ENCODE data around the gene SLC4A2. TPM values are rescaled to one million over a fixed set of nuclear protein-coding genes. Genes with fewer than 3 reads are reported as not detected.

Gene SLC4A2
- total and polyA plus RNA-seq, 2 of the 8 experiments (the other 6 are each of a cell fraction or from before 2014, with no cell fraction given): 72.6 to 147 TPM

DNA sequence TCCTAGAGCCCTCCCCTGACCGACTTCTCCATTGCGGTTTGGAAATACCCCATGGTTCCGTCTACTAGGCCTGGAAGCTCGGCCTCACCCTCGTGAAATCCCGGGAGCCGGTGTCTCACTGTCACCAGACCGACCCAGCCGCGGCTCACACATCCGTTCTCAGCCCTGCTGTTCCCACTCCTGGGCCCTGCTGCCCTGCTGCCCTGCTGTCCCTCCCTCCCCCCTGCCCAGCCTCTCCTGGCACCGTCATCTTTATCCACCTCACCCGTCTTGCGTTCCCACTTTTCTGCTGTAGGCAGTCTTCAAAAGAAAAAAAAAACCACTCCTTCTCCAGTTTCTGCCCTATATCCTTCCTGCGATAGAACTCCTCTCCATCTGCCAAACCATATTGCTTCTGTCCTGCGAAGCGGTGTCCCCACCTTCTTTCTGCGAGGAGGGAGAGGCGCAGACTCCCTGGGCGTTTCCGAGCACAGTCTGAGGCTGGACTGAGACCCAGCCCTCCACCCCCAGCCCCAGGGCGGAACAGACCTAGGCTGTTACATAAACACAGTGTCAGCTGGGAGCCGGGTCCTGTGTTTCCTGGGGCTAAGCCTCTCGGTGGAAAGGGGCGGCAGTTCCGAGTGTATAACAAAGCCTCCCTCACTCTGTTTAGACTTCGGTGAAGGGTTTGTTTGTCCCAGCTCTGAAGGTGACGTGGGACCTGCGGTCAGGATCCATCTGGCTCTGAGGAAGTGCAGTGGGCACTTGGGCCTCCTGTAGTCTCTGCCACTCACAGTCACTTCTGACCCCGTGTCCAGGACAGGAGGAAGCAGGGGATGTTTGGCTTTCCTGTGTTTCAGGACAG is 29.7 kb downstream of the SLC4A2 start:
- no peak for DNase-seq (ENCODE audit: low read depth in 1 of 2, low spot score in 2 of 2)
- Histone ChIP-seq H3K9me3 (ENCODE audit: insufficient read depth in 2 of 2, low read depth in 1 of 2, low read length in 1 of 2) (no peaks in the 10 kb centered on the region), H3K4me2 (ENCODE audit: insufficient read depth in 1 of 2, low read depth in 2 of 2, low read length in 2 of 2) (peak overlapping the region; percentile 73 to 83), H2BK15ac (ENCODE audit: low read length) (no peak overlapping the region), H3K36me3 (ENCODE audit: control insufficient read depth in 2 of 4, insufficient read depth in 4 of 4, low read length in 3 of 4) (no peaks in the 10 kb centered on the region), H3K23me2 (ENCODE audit: low read depth, low read length) (peaks cover 16% of the 10 kb centered on the region; the same call in 1 of the 2 replicates), H3K4me3 (ENCODE audit: extremely low read depth in 1 of 4, insufficient read depth in 2 of 4, low read depth in 3 of 4, low read length in 4 of 4) (peak overlapping the region; percentile 8 to 75 (median 66); a peak in 7 of 8 replicates), H2BK5ac (ENCODE audit: low read depth, low read length) (no peak overlapping the region), H3K9ac (replicated peaks in 1 of 4; ENCODE audit: extremely low read depth in 1 of 4, low read depth in 3 of 4, low read length in 3 of 4) (peak overlapping the region in 1 of 4 experiments; percentile 33; a peak in 2 of 7 replicates), H3K14ac (ENCODE audit: insufficient read length) (no peak overlapping the region), H3K23ac (ENCODE audit: insufficient read length) (no peak overlapping the region), H2BK20ac (ENCODE audit: low read length) (no peak overlapping the region), H3K4ac (replicated peaks; ENCODE audit: insufficient read length, low read depth, low read length) (no peak overlapping the region), H3K4me1 (replicated peaks in 1 of 4; ENCODE audit: control insufficient read depth in 3 of 4, insufficient read depth in 4 of 4, low read length in 3 of 4) (peaks cover 6 to 40% (median 23%) of the 10 kb centered on the region in 4 experiments), H3K79me1 (ENCODE audit: low read depth, low read length) (peaks cover 10% of the 10 kb centered on the region; the same call in 1 of the 2 replicates), H3K56ac (replicated peaks; ENCODE audit: insufficient read length, low read depth, low read length) (no peak overlapping the region), H2AFZ (ENCODE audit: low read length) (no peak overlapping the region), H4K20me1 (replicated peaks in 1 of 2; ENCODE audit: control insufficient read depth in 1 of 2, insufficient read depth in 2 of 2, low read length in 2 of 2) (peaks cover 36 to 53% of the 10 kb centered on the region in 2 experiments), H3K27me3 (replicated peaks in 1 of 4; ENCODE audit: control insufficient read depth in 3 of 4, extremely low read depth in 1 of 4, insufficient read depth in 3 of 4, low read length in 3 of 4) (peaks cover 0 to 24% (median 10%) of the 10 kb centered on the region in 4 experiments; a peak in 6 of 7 replicates), H4K91ac (replicated peaks; ENCODE audit: insufficient read length, low read length) (no peak overlapping the region), H2AK5ac (ENCODE audit: low read depth, low read length) (no peak overlapping the region), H4K5ac (ENCODE audit: insufficient read length, low read depth, low read length) (no peak overlapping the region), H3K27ac (ENCODE audit: low read depth, low read length) (no peak overlapping the region), H3K18ac (ENCODE audit: extremely low read depth, low read length) (no peak overlapping the region), H3K79me2 (ENCODE audit: control insufficient read depth in 1 of 2, insufficient read depth in 2 of 2, low read length in 2 of 2) (peaks cover 11 to 60% of the 10 kb centered on the region in 2 experiments; a peak in 3 of 4 replicates), H2BK120ac (replicated peaks; ENCODE audit: low read depth, low read length) (no peak overlapping the region), H4K8ac (ENCODE audit: extremely low read depth, insufficient read depth, low read length) (no peak overlapping the region), H2BK12ac (ENCODE audit: low read depth, low read length) (no peak overlapping the region)
- no peak for FAIRE-seq
- ChIA-PET CTCF (ENCODE audit: partially characterized antibody) (interaction anchor here (0.6 to 15.1 kb wide), 15 partner anchors 12 to 138 kb away, joined by 3 to 448 read pairs (median 4); partner anchors contain the start of gene ABCF2), POLR2A (ENCODE audit: partially characterized antibody) (interaction anchor here (0.7 to 4.9 kb wide), 6 partner anchors 11 to 70 kb away, joined by 3 to 33 read pairs (median 5); partner anchors contain the start of gene ABCB8)
- WGBS, 2 experiments (ENCODE audit: extremely low coverage in 1 of 2, insufficient coverage in 1 of 2, insufficient read length in 1 of 2, insufficient replicate concordance in 2 of 2, low coverage in 1 of 2, low lambda C conversion rate in 2 of 2, missing lambda C conversion rate in 1 of 2): 33% methylated on average over 25 of the region's 30 CpGs; no CpG with 5 or more reads in 1 of the 2 experiments
- TF ChIP-seq CHD2 (IDR thresholded peaks at IDR 0.05; ENCODE audit: low read length): no peak

Measured in H1 (cell line).